ENCODE results near the gene CSK.

The CSK gene

DNA sequence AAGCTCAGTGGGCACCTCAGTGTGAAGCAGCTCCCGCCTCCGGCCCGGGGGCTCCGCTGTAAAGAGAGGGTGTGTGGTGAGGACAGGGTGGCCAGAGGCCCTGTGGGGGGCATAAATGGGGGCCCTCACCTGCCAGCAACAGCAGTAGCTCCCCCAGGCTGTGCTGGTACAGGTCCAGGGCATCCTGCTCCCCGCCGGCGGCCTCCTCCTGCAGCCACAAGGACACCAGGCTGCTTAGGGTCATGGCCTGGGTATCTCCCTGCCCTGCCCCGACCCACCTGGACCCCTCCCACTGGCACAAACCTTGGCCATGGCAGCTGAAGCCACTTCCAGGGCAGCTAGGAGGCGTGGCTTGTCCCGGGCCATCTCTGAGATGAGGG is 56.2 kb downstream of the CSK start:
- intact Hi-C loops (cut with DNase I): loop anchor here (5.0 kb wide), 1 partner anchor 66 kb away; no protein-coding TSS in a partner anchor
- DNase-seq: no peak

DNA sequence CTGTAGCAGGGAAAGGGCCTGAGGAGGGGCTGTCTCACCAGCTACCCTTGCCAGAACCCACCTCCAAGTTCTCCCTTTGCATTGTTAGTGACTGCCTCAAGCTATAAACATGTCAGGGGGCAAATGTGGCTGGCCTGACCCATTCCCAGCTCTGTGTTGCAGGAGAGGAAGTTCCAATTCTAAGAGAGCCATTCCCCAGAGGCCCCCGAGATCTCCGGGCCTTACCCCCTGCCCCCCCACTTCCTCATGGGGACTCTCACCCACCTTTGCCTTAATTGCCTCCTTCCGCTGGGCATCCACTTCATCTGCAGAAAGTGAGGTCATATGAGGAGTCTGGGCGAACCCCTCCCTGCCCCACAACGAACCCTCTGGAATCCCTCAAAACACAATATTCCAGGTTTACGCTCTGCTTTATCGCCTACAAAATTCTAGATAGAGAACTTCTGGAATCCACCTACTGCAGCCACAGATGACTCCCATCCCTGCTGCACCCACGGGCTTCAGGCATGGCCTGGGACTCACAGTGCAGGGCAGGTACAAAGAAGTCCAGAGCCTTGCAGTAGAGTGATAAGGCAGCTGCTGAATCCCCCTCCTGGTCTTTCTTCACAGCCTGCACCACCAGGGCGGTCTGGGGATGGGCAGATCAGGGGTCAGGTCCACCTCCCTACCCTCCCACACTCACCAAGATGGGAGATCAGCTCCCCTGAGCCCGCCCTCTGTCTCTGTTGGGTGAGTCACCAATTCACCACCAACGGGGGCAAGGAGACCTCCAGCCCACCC is 57.1 kb downstream of the CSK start:
- DNase-seq: no peak
- intact Hi-C loops (cut with DNase I): loop anchor here (5.0 kb wide), 1 partner anchor 67 kb away; no protein-coding TSS in a partner anchor

DNA sequence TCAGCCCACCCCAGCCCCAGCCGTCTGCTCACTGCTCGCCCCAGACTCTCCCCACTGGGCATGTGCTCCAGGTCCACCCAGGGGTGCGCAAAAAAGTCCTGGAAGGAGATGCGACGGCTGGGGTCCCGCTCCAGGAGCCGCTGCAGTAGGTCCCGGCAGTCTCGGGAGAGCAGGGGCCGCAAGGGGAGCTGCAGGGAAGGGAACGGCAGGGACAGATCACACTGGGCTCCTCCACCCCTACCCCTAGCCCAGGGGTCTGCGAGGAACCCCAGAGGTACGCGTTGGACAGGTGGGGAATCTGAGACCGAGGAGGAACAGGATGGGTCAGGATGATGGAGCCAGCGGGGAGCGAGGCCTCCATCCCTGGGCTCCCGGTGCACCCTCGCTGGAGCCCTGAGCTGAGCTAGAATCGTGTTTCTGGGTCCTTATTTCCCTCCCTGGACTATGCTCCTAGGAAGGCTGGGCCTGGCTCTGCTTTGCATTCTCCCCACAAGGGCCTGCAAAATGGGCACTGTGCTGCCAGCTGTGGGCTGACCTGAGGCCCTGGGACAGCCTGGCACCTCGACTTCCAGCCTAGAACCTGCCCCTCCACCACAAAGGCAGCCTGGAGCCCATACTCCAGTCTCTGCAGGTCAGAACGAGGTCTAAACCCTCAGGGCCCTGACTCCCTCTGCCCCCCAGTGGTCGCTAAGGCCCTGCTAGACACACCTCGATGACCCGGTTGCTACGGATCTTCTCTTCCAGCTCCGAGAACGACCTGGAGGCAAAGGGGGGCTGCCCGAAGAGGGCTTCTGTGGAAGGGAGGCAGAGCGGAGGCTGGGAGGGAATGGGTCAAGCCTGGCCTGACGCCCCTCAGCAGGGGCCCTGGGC is 57.9 kb downstream of the CSK start:
- DNase-seq: no peak
- intact Hi-C loops (cut with DNase I): loop anchor here (5.0 kb wide), 2 partner anchors 57 to 67 kb away; partner anchors contain the start of gene CSK

DNA sequence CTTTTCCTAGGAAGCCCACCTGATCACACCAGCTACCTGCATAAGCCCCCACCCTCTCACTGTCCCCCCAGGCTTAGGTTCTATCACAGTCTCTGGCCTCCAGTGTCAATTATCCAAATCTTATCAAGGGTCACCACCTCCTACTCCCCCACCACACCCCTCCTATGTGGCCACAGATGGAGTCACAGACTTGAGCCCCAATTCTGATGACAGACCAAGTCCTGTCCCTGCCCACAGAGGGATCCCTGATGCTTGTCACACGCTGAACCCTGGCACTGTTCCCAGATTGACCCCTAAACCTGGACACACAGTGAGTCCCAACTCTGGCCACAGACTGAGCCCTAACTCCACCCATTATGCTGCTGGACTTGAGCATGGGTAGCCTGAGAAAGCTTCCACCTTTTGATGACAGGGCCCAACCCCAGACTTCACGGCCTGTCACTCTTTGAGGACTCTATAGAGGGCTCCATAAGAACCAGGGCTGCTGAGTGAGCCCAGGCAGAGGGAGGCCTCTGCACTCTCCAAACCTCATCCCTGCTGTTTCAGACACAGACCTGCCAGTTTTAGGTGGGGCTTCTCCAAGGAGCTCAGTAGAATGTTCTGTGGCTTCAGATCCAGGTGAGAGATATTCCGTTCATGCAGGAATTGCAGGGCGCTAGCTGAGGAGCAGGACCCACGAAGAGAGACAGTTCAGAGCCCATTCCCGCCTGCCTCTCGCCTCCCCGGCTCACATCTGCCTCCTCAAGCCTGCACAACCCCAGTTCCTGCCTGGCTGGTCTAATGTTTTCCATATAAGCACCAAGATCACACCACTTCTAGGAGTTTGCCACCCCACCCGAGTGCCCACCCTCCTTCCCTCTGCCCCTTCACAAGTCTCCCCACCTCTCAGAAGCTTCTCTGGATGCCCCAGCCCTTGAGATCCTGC is 59.2 kb downstream of the CSK start:
- intact Hi-C loops (cut with DNase I): loop anchor here (5.0 kb wide), 1 partner anchor 59 kb away; the partner anchor contains the start of gene CSK
- DNase-seq: no peak

DNA sequence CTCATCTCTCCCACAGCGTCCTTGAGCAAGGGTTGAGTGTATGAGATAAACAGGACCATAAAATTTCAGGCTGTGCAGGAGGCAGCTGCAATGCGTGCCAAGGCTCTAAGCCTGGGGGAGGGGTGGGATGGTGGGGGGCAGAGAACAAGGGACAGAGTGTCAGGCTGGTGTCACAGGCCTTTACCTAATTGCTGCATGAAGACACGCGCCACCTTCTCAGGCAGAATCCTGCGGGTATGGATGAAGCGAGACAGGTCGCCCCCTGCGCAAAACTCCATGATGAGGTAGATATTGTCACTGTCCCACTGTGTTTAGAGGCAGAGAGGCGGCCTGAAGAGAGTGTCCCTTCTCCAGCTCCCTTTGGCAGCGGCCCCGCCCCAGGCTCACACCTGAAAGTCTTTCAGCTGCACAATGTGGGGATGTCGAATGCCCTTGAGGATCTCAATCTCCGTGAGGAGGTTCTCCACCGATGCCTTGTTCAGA is 60.1 kb downstream of the CSK start:
- intact Hi-C loops (cut with DNase I): loop anchor here (2.0 to 5.0 kb wide), 3 partner anchors 31 to 65 kb away; partner anchors contain the start of genes CSK, FAM219B and SCAMP2
- DNase-seq: no peak

DNA sequence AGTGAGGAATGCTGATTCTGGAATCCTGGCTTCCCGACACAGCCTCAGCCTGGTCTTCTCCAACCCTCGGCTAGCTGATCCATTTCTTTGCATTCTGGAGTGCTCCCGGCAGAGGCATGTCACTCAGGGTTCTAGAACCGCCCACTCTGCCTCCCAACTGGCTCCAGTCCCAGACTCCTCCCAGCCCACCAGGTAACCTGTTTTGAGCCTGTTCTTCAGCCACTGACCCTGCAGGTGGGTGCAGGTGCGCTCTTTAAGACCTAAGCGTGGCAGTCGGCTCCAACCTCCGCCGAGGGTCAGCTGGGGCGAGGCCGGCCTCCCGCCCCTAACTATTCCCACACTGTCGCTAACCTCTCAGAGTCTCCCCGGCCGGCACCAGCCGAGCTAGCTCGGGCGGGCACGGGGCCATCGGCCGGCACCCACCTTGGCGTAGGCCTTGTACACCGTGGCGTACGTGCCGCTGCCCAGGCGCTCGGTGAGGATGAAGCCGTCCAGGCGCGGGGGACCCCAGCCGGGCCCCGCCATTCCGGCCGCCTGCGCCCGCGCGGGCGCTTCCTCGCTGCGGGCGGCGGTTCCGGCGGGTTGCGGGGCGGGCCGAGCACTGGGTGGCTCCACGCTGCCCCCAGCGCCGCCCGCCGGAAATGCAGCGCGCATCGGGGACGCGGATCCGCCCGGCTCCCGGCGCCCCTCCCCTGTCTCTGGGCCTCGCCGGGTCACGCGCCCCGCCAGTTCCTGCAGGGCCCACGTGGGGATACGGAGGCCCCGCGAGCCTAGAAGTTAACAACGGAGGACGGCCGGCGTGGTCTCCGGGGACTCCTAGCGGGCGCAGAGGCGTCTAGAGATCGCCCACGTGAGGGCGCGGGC is 60.9 kb downstream of the CSK start, which contains the start of gene ULK3:
ULK3 (minus strand) TSS at position 576 of the 864 bp plus-strand sequence; CDS start at position 525, 51 bp downstream.
- intact Hi-C loops (cut with DNase I): loop anchor here (2.0 to 5.0 kb wide), 3 partner anchors 30 to 64 kb away; partner anchors contain the start of genes CSK, FAM219B and SCAMP2

DNA sequence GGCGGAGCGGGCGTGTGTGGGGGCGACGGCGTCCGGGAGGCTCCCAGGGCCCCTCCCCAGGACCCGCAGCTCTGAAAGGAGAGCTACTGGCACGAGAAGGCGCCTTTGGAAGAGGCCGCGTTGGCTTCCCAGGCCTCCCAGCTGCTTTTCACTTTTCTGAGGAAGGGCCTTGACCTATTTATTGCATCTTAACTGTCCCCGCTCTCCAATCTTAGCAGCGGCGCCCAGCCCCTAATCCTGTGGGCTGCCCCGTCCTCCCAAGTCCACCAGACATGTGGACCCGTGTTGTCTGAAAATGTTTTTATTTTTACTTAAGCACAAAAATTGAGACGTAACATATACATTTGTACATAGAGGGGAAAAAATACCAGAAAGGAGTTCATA is 61.6 kb downstream of the CSK start:
- intact Hi-C loops (cut with DNase I): loop anchor here (2.0 to 5.0 kb wide), 3 partner anchors 29 to 63 kb away; partner anchors contain the start of genes CSK, FAM219B and SCAMP2
- no peak for DNase-seq

More for the DNA sequence above, 60.9 kb downstream of the CSK start, which contains the start of gene ULK3:
- peak; percentile 86 to 99 (median 92) for DNase-seq

DNA sequence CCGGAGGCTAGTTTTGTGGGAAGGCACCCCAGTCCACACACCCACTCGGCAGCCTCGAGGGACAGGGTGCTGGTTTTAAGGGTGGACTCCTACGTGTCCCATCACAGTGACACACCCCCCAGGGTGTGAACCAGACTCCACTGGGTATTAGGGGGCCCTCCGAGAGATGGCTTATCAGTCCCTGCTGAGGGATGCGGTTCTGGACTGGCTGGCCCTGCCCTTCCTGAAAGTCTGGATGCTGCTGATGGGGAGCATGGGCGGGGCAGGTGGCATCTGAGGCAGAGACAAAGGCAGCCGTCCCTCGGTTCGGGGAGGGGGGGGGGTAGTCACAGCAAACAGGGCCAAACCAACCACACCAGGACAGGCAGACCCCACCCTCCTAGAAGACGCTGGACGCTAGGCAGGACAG is 62.0 kb downstream of the CSK start:
- DNase-seq: no peak

DNA sequence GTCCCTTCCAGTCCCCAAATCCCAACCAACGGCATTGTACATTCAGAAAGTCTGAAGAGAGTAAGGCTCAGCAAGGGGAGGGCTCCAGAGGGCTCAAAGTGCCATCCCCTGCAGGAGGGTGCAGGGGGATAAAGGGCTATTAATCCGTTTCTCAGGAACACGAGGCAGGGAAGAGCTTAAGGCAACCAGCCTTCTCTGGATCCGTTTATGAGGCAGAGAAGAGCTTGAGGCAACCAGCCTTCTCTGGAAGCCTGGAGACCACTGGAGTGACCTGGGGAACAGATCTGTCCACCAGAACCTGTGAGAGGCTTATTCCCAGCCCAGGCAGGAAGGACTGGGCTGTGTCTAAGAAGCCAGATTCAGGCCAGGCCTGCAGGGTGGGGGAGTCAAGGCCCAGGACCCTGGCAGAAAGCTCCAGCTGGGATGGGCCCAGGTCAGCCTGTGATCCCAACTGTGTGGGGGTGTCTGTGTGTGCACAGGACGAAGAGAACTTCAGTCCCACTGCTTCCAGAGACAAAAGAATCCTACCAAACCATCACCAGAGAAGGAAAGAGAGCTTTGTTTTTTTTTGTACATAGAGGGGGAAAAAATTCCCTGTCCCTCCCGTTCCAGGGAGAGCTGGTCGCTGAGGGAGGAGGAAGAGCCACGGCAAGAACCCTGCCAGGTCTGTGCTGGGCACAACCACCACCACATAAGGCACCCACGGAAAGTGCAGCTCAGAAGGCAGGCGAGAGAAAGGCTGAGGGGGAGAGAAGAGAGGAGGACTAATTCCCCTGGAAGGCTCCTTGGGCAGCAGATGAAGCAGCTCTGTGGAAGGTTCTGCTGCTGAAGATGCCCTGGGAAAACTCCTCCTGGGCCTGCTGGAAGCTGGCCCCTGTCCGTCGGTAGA is 62.7 kb downstream of the CSK start:
- DNase-seq: no peak
- intact Hi-C loops (cut with DNase I): loop anchor here (5.0 kb wide), 1 partner anchor 62 kb away; the partner anchor contains the start of gene CSK

More for the DNA sequence above, 62.0 kb downstream of the CSK start:
- intact Hi-C loops (cut with DNase I): loop anchor here (2.0 to 5.0 kb wide), 3 partner anchors 29 to 63 kb away; partner anchors contain the start of genes CSK, FAM219B and SCAMP2

DNA sequence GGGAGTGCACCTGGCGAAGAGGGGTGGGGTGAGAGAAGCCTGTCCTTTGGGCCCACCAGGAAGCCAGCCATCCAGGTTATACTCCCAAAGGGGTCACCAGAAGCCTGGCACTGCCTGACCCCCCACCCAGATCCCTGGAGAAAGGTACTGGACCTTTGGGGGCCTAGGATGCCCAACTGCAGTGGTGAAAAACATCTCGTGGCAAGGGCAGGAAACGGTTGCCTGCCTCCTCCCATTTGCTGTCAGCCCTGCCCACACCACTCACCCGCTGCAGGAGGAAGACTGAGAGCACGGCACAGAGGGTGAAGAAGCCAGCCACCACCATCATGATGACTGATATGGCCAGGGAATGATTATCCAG is 63.3 kb downstream of the CSK start:
- intact Hi-C loops (cut with DNase I): no loop called here
- DNase-seq: no peak

DNA sequence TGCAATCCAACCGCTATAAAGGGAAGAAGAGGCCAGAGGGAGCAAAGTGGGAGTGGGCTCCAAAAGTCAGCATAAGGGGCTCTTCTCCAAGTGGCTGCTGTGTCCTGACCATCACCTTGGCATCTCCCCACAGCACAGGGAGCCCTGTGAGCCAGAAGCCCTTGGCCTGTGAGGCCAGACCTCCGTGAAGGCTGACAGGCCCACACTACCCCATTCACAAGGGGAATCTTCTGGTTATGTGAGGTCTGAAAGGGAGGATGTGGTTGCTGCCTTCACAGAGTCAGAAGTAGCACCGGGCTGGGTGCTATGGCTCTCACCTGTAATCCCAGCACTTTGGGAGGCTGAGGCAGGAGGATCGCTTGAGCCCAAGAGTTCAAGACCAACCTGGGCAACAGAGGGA is 63.7 kb downstream of the CSK start:
- no peak for DNase-seq
- intact Hi-C loops (cut with DNase I): no loop called here

DNA sequence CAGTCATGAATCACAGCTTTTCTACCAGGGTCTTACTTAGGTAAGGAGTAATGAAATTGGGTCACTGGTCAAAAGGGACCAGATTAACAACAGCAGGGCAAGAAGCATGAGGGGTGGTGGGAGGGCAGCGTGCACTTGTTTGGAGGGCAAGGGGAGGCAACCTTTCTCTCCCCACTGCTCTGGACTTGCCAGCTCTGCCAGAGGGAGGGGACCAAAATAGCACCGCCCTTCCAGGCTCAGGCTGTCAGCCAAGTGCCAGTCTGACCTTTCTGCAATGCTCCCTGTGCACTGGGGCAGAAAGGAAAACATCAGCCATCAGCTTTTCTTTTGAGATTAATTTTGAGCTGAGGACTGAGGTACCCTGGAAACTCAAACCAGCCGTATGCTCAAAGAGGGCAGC is 65.6 kb downstream of the CSK start:
- intact Hi-C loops (cut with DNase I): no loop called here
- DNase-seq: peak in 1 of 10 donors; percentile 35

DNA sequence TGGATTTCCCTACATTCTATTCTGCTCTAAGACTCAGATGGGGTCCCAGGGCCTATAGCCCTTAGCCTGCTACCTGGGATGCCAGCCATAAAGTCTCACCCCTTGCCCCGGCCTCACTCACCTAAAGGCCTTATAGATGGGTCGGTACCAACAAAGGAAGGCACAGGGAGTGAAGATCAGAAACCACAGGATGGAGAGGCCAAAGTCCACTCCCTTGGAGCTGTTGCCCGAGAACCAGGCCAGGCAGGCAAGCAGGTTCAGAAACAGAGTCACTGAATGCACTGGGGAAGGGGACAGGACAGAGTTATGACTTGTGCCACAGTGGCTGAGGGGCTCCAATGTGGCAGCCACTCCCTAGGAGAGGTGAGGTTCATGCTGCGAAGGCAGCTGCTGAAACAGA is 68.5 kb downstream of the CSK start:
- intact Hi-C loops (cut with DNase I): no loop called here
- DNase-seq: peak in 2 of 10 donors; percentile 7

DNA sequence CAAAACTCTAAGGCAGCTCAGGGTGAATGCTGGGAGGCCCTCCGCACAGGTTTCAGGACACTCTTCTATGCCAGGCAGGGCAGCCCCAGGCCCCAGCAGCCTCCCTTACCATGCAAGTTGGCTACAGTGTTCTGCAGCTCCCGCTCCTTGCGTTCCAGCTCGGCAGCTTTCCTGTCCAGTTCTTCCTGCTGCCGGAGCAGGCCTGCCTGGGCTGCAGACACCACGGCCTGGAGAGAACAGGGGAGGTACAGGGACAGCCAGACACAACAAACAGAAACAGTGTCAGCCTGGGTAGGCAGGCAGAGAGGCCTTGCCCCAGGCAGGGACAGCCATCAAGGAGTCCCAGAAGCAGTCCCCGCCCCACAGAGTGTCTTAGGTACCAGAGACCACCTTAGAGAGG is 70.1 kb downstream of the CSK start:
- intact Hi-C loops (cut with DNase I): no loop called here
- peak in 2 of 10 donors; percentile 4 to 33 for DNase-seq

Data from posterior cingulate gyrus (tissue), 11 donors.